Ovary (tissue), 9 donors: Measurements from ENCODE around the gene STC2. TPM values are rescaled to one million over a fixed set of nuclear protein-coding genes. Genes with fewer than 3 reads are reported as not detected.

ENCODE experiments used
- DNase-seq, 5 donors: peaks; one replicate each; pipeline ENCODE4 v3.0.0-alpha.2; 2019 to 2020
- H3K27ac ChIP-seq, 2 donors: fragments of 200-600 bp; one replicate each; pipeline versions ENCODE4 v1.5.1 to v1.8.0; 2019 to 2022
- H3K27me3 ChIP-seq: fragments of 200-600 bp; one replicate; pipeline ENCODE4 v1.8.0; 2022
- H3K36me3 ChIP-seq: fragments of 200-600 bp; sonication (generic); one replicate; pipeline ENCODE4 v1.5.1; 2019
- H3K4me1 ChIP-seq: one replicate; pipeline ENCODE4 v1.8.1; 2013; ENCODE audit warnings: mild to moderate bottlenecking, moderate library complexity; ENCODE audit not compliant: insufficient read depth
- H3K4me3 ChIP-seq: fragments of 200-600 bp; sonication (generic); one replicate; pipeline ENCODE4 v1.5.1; 2017
- H3K9me3 ChIP-seq, 2 donors: fragments of 200-600 bp in 1 of 2; sonication (generic) in 1 of 2; one replicate each; pipeline versions ENCODE4 v1.5.1 to v1.8.1; 2013 to 2019; ENCODE audit warnings: mild to moderate bottlenecking in 1 of 2, moderate library complexity in 1 of 2
- CTCF ChIP-seq, 3 donors: fragments of 450-650 bp in 2 of 3; fragments of 200-600 bp in 1 of 3; IDR thresholded peaks; one replicate each; pipeline versions ENCODE4 v1.5.1 to v1.8.0; 2016 to 2022; ENCODE audit warnings: antibody characterized with exemption in 3 of 3, mild to moderate bottlenecking in 1 of 3
- EP300 ChIP-seq: sonication (generic); formaldehyde crosslinking; IDR thresholded peaks from one replicate; pipeline ENCODE4 v1.6.1; 2017; ENCODE audit warnings: antibody characterized with exemption
- POLR2A ChIP-seq: fragments of 450-650 bp; IDR thresholded peaks from one replicate; pipeline ENCODE4 v1.6.1; 2017; ENCODE audit warnings: antibody characterized with exemption, mild to moderate bottlenecking, moderate library complexity
- WGBS, 3 donors: extraction: QIAGEN DNeasy Blood & Tissue Kit in 1 of 3; methylation state at CpG; one replicate each; pipeline versions ENCODE4 v1.1.5 to v1.1.7; 2013 to 2017; 5-methylcytosine and 5-hydroxymethylcytosine counted together
- intact Hi-C, 4 donors: fragments of 100-400 bp; cut with DNase I; formaldehyde crosslinking; loops; one replicate each; pipeline versions ENCODE4 v1.11.0 to v1.15.1; 2022 to 2023
- polyA plus RNA-seq, 2 donors: library from polyadenylated mRNA; stranded (reverse); fragments of 200-250 nt in 1 of 2; fragments of 350-450 nt in 1 of 2; fragmentation: Illumina TruSeq in 1 of 2; extraction: RNeasy Lipid Tissue Mini Kit (QIAGEN cat#74804) in 1 of 2; gene quantifications; one replicate each; pipeline ENCODE4 v1.2.3, GENCODE V29; 2013 to 2014
- total RNA-seq, 7 donors: library from RNA; depleted of rRNA in 2 of 7; stranded (reverse); fragments of >200 nt in 2 of 7; fragmentation: NEBNext Ultra II Directional in 3 of 7; extraction: Animal tissue kit (Norgen Biotek cat#: 25700) in 3 of 7; gene quantifications; one replicate each; pipeline versions ENCODE4 v1.1.0 to v1.2.4, GENCODE V29; 2016 to 2023
- donor health status: DM: no; HTN: no; CAD: no; lungs with moderate emphysema.
- donor health status: DM: no; HTN: no; CAD: no.
- donor health status: Bipolar disorder and iron deficiency.
- donor health status: DM: yes; HTN: yes; CAD: no.
- donor health status: DM: no; HTN: no; CAD: no.
- donor health status: DM: yes; HTN: yes; CAD: no.

STC2 gene
- total and polyA plus RNA-seq, 9 donors: 0.45 to 8.3 (median 0.83) TPM

DNA sequence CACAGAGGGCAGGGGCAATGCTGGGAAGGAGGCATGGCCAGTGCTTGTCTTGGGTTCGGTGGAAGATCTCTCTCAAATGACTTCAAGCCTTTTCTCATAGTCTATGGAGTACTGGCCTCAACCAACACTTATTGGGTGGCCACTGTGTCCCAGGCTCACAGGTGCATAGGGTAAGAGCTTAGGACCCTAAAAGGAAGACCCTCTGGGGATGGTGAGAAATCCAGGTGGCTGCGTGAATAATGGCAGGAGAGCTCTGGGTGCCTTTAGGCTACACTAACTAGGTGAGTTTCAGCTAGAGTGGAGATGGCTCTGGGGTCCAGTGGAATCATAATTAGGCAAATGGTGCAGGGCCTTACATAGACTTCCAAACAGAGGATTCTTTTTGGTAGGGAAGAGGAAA lies 9.9 kb downstream of the STC2 start:
- intact Hi-C loops: loop anchor here in 1 of 4 donors (10.0 kb wide), 1 partner anchor 176 kb away; no protein-coding TSS in a partner anchor
- DNase-seq: no peak

DNA sequence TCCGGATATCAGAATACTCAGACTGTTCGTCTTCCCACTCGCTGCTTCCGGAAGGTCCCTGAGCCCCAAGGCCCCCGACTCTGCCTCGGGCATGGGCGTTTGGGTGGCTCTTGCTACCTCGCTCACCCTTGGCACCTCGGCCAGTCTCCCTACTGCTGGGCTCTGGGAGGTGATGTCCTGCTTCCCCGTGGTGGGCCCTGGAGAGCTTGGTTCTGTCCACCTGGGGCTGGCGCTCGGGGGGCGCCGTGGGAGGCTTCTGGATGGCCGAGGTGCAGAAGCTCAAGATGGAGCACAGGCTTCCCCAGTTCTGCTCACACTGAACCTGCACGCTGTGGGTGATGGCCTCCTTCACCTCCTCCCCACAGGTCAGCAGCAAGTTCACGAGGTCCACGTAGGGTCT lies 10.4 kb downstream of the STC2 start:
- intact Hi-C loops: loop anchor here in 1 of 4 donors (10.0 kb wide), 1 partner anchor 177 kb away; no protein-coding TSS in a partner anchor

More for the DNA sequence above, 9.9 kb downstream of the STC2 start:
- no peak for TF ChIP-seq EP300
- no peak for TF ChIP-seq POLR2A
- TF ChIP-seq CTCF (IDR thresholded peaks at IDR 0.05): no peak
- no peaks in the 10 kb centered on the region for H3K27me3 ChIP-seq
- H3K9me3 ChIP-seq: no peaks in the 10 kb centered on the region
- H3K4me1 ChIP-seq: peaks cover 11% of the 10 kb centered on the region
- no peaks in the 10 kb centered on the region for H3K36me3 ChIP-seq
- no peak overlapping the region for H3K27ac ChIP-seq
- WGBS, 3 donors: 93 to 100% (median 99%) methylated on average over 2 of the region's 2 CpGs
- no peak overlapping the region for H3K4me3 ChIP-seq

DNA sequence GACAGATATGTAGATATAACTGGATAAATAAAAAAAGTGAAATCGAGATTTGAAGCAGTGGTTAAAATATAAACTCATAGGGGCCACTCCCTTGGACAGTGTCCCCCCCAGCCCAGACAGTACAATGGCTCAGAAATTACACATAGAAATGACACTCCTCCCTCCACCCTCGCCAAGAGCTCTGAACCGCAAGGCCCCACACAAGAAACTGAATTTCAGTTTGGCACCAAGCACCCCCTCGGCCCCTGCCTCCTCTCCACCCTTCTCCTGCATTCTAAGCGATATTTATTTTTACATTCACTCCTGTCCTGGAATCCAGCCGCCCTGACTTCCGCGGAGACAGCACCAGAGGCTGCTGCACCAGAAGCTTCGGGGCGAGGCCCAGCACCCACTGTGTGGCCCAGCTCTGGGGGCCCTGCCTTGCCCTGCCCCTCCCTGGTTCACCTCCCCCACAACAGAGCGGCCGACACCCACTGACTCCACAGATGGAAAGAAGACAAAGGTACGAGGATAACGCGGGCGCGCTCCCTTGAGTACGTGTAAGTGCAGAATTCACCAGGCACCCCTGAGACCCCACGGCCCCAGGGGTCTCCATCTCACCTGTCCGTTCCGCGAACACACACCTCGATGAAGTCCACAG lies 11.0 kb downstream of the STC2 start:
- Histone ChIP-seq H3K4me1 (peaks cover 14% of the 10 kb centered on the region), H3K4me3 (no peak overlapping the region), H3K9me3 (no peaks in the 10 kb centered on the region), H3K27ac (no peak overlapping the region), H3K27me3 (no peaks in the 10 kb centered on the region), H3K36me3 (no peaks in the 10 kb centered on the region)
- no peak for DNase-seq
- TF ChIP-seq POLR2A (no peak), EP300 (no peak), CTCF (IDR thresholded peaks at IDR 0.05) (no peak)
- intact Hi-C loops: loop anchor here in 1 of 4 donors (10.0 kb wide), 1 partner anchor 178 kb away; no protein-coding TSS in a partner anchor
- WGBS, 3 donors: 92 to 96% (median 95%) methylated on average over 23 of the region's 23 CpGs

More for the DNA sequence above, 10.4 kb downstream of the STC2 start:
- no peaks in the 10 kb centered on the region for H3K36me3 ChIP-seq
- no peak overlapping the region for H3K27ac ChIP-seq
- peaks cover 14% of the 10 kb centered on the region for H3K4me1 ChIP-seq
- H3K4me3 ChIP-seq: no peak overlapping the region
- no peak for DNase-seq
- no peaks in the 10 kb centered on the region for H3K9me3 ChIP-seq
- 95 to 97% (median 96%) methylated on average over 18 of the region's 18 CpGs for WGBS, 3 donors
- no peaks in the 10 kb centered on the region for H3K27me3 ChIP-seq
- TF ChIP-seq CTCF (IDR thresholded peaks at IDR 0.05): no peak
- no peak for TF ChIP-seq EP300
- TF ChIP-seq POLR2A: no peak

DNA sequence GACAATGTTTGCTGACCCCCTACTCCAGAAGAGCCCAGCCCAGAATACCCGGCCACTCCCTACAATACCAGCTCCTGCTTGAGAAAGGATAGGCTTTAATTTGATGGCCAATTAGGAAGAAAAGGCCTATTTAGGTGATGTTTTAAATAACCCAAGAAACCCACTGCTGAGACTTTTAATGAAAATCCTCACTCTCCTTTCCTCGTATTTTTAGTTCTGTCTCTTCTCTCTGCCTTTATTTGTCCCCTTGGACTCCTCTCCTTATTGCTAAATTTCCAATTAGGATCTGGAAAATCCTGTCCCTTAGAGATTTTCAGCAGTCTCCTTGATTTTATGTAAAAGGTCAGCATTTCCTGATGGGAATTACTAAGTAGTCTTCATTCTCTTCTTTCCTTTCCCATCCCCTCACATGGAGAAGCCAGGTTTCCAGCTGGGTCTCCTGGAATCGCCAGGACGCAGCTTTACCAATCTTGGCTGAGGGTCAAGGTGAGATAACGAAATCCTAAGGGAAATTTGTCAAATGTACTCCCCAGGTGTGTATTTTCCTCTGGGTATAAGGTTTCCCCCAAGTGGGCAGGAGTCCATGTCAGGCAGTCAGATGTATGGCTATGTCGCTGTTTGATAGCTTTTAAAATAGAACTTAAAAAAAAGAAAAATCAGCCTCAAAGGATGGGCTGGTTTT lies 11.7 kb downstream of the STC2 start:
- 58 to 65% (median 59%) methylated on average over 6 of the region's 6 CpGs for WGBS, 3 donors
- Histone ChIP-seq H3K4me1 (peaks cover 14% of the 10 kb centered on the region), H3K27me3 (no peaks in the 10 kb centered on the region), H3K4me3 (no peak overlapping the region), H3K9me3 (no peaks in the 10 kb centered on the region), H3K27ac (no peak overlapping the region), H3K36me3 (no peaks in the 10 kb centered on the region)
- no peak for TF ChIP-seq CTCF (IDR thresholded peaks at IDR 0.05)
- TF ChIP-seq POLR2A: no peak
- TF ChIP-seq EP300: no peak
- DNase-seq: no peak
- intact Hi-C loops: loop anchor here in 1 of 4 donors (10.0 kb wide), 1 partner anchor 178 kb away; no protein-coding TSS in a partner anchor
